Loucy (cell line): Measurements from ENCODE around the gene NAPEPLD.
"Not testable (repeated sequence)": the region's sequence is repeated elsewhere in the genome, so short reads cannot be mapped to it uniquely, and the experiment has no call there.

Experiments used
- H2AFZ ChIP-seq: fragments of 200-600 bp; sonication (generic); 2 replicates; pipeline ENCODE4 v1.6.0; 2016; ENCODE audit warnings: antibody characterized with exemption, mild to moderate bottlenecking, low read length, moderate library complexity
- H3F3A ChIP-seq: fragments of 200-600 bp; 2 replicates; pipeline ENCODE4 v1.6.0; 2016; ENCODE audit warnings: antibody characterized with exemption, low read depth, mild to moderate bottlenecking
- H3K27me3 ChIP-seq: fragments of 200-600 bp; sonication (generic); 2 replicates; pipeline ENCODE4 v1.6.1; 2014; ENCODE audit warnings: low read length, mild to moderate bottlenecking; ENCODE audit not compliant: insufficient read depth, poor library complexity, severe bottlenecking
- H3K36me3 ChIP-seq: fragments of 200-600 bp; sonication (generic); 2 replicates; pipeline ENCODE4 v1.6.1; 2016; ENCODE audit warnings: low read length; ENCODE audit not compliant: insufficient read depth
- H3K4me1 ChIP-seq: fragments of 200-600 bp; sonication (generic); 2 replicates; pipeline ENCODE4 v1.5.1; 2014; ENCODE audit warnings: low read length, mild to moderate bottlenecking; ENCODE audit not compliant: insufficient read depth, poor library complexity, severe bottlenecking
- H3K4me2 ChIP-seq: fragments of 200-600 bp; sonication (generic); 2 replicates; pipeline ENCODE4 v1.6.0; 2014; ENCODE audit warnings: antibody characterized with exemption, low read length, low read depth, mild to moderate bottlenecking; ENCODE audit not compliant: poor library complexity, severe bottlenecking
- H3K4me3 ChIP-seq: fragments of 200-600 bp; sonication (generic); 2 replicates; pipeline ENCODE4 v1.5.1; 2014; ENCODE audit warnings: low read length, mild to moderate bottlenecking, mixed read lengths; ENCODE audit not compliant: poor library complexity, severe bottlenecking
- H3K79me2 ChIP-seq: fragments of 200-600 bp; sonication (generic); 2 replicates; pipeline ENCODE4 v1.6.1; 2014; ENCODE audit warnings: low read length; ENCODE audit not compliant: insufficient read depth
- H3K9ac ChIP-seq: fragments of 200-600 bp; sonication (generic); 2 replicates; pipeline ENCODE4 v1.6.0; 2014; ENCODE audit warnings: mild to moderate bottlenecking, low read depth, low read length, moderate library complexity; ENCODE audit not compliant: poor library complexity, severe bottlenecking
- H3K9me2 ChIP-seq: fragments of 200-600 bp; sonication (generic); replicated peaks from 2 replicates; pipeline ENCODE4 v1.6.1; 2016; ENCODE audit warnings: low read depth, low read length, mixed read lengths
- H3K9me3 ChIP-seq: fragments of 200-600 bp; sonication (generic); 2 replicates; pipeline ENCODE4 v1.6.1; 2014; ENCODE audit warnings: mild to moderate bottlenecking, antibody characterized with exemption, low read length, low read depth; ENCODE audit not compliant: insufficient read depth
- H4K20me1 ChIP-seq: fragments of 200-600 bp; sonication (generic); 2 replicates; pipeline ENCODE4 v1.6.0; 2014; ENCODE audit warnings: antibody characterized with exemption, low read length, mild to moderate bottlenecking; ENCODE audit not compliant: insufficient read depth, poor library complexity, severe bottlenecking
- EZH2phosphoT487 ChIP-seq: fragments of 200-600 bp; IDR thresholded peaks from 2 replicates; pipeline ENCODE4 v1.6.1; 2018; ENCODE audit warnings: antibody characterized with exemption, mild to moderate bottlenecking, moderate library complexity, borderline replicate concordance
- TF ChIP-seq, protein P1 (sequence below): fragments of 200-600 bp; sonication (generic); conservative IDR thresholded peaks from 2 replicates; pipeline ENCODE4 v1.5.1; 2014; ENCODE audit warnings: mild to moderate bottlenecking, antibody characterized with exemption, low read length

Gene NAPEPLD

DNA sequence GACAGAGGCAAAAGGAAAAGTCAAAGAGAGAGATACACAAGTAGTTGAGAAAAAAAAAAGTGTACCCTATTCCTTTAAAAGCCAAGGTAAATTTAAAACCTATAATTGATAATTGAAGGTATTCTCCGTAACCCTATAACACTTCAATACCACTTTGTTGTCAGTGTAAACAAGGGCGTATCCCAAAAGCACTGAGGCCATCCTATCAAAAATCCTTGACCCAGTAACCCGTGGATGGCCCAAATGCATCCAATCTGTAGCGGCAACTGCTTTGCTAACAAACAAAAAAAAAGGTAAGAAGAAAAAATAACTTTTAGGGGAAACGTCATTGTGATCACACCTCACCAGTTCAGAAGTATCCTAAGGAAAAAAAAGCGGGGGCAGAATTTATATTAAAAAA is 5.1 kb upstream of the NAPEPLD start:
- no peaks in the 10 kb centered on the region for H3K27me3 ChIP-seq
- no peak overlapping the region for H3K4me2 ChIP-seq
- H4K20me1 ChIP-seq: no peaks in the 10 kb centered on the region
- peaks cover 13% of the 10 kb centered on the region for H3K4me1 ChIP-seq
- H3K4me3 ChIP-seq: no peak overlapping the region
- no peaks in the 10 kb centered on the region for H3K9me3 ChIP-seq
- H3K9me2 ChIP-seq: no peaks in the 10 kb centered on the region
- H3K79me2 ChIP-seq: no peaks in the 10 kb centered on the region
- 0 out of 2 replicates have a peak, but pooled peaks cover 3% of the 10 kb centered on the region for H3F3A ChIP-seq
- H2AFZ ChIP-seq: no peak overlapping the region
- H3K36me3 ChIP-seq: no peaks in the 10 kb centered on the region
- H3K9ac ChIP-seq: no peak overlapping the region
- TF ChIP-seq EZH2phosphoT487: no peak
- TF ChIP-seq, protein P1, sequence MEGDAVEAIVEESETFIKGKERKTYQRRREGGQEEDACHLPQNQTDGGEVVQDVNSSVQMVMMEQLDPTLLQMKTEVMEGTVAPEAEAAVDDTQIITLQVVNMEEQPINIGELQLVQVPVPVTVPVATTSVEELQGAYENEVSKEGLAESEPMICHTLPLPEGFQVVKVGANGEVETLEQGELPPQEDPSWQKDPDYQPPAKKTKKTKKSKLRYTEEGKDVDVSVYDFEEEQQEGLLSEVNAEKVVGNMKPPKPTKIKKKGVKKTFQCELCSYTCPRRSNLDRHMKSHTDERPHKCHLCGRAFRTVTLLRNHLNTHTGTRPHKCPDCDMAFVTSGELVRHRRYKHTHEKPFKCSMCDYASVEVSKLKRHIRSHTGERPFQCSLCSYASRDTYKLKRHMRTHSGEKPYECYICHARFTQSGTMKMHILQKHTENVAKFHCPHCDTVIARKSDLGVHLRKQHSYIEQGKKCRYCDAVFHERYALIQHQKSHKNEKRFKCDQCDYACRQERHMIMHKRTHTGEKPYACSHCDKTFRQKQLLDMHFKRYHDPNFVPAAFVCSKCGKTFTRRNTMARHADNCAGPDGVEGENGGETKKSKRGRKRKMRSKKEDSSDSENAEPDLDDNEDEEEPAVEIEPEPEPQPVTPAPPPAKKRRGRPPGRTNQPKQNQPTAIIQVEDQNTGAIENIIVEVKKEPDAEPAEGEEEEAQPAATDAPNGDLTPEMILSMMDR: no peak

DNA sequence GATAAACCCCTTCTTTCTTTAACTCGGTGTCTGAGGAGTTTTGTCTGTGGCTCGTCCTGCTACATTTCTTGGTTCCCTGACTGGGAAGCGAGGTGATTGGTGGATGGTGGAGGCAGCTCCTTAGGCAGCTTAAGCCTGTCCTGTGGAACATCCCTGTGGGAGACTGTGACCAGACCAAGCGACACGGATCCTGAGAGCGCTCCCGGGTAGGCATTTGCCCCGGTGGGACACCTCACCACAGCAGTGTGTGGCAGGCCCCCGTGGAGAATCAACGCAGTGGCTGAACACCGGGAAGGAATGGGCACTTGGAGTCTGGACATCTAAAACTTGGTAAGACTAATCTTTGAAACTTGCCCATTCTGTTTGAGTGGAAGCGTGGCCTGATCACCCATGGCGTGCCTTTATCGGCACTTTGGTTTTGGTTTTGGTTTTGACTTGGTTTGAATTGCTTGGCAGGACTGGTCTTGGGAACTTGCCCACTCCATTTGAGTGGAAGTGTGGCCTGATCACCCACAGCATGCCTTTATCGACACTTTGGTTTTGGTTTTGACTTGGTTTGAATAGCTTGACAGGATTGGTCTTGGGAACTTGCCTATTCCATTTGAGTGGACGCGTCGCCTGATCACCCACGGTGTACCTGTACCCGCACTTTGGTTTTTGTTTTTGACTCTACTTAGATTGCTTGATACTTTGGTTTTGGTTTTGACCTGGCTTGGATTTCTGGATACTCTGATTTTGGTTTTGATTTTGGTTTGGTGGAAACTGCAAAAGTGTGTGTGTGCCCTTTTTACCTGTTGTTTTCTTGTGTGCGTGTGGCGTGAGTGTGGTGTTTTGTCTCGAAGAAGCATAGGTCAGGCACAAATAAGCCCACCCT is 4.1 kb upstream of the NAPEPLD start:
- not testable (repeated sequence) for H3F3A ChIP-seq, H3K79me2 ChIP-seq, H3K9me3 ChIP-seq, H4K20me1 ChIP-seq, H3K4me3 ChIP-seq, H3K27me3 ChIP-seq, H3K36me3 ChIP-seq, H3K9ac ChIP-seq, H2AFZ ChIP-seq, H3K4me2 ChIP-seq, H3K9me2 ChIP-seq
- peaks cover 15% of the 10 kb centered on the region for H3K4me1 ChIP-seq

DNA sequence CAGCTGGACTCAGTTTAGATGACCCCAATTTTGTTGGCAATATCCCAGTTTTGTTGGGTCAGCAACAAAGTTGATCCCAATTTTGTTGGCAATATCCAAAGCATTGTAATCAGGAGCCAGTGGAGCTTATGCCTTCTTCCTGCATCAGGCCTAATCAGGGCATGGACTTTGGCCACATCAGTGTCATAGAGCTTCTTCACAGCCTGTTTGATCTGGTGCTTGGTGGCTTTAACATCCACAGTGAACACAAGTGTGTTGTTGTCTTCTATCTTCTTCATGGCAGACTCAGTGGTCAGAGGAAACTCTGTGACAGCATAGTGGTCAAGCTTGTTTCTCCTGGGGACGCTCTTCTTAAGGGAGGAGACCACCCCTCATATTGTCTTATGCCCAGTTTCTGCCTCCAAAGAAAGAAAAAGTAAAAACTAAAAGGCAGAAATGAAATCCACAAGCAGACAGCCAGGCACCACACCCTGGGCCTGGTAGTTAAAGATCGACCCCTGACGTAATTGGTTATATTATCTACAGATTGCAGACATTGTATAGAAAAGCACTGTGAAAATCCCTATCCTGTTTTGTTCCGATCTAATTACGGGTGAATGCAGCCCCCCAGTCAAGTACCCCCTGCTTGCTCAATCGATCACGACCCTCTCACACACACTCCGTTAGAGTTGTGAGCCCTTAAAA is 3.2 kb upstream of the NAPEPLD start:
- not testable (repeated sequence) for H2AFZ ChIP-seq, H3K9me3 ChIP-seq, H3K27me3 ChIP-seq, H4K20me1 ChIP-seq, H3K9ac ChIP-seq, H3F3A ChIP-seq, H3K9me2 ChIP-seq, H3K4me3 ChIP-seq, H3K4me2 ChIP-seq, H3K36me3 ChIP-seq
- peaks cover 13% of the 10 kb centered on the region for H3K79me2 ChIP-seq
- peaks cover 18% of the 10 kb centered on the region for H3K4me1 ChIP-seq

DNA sequence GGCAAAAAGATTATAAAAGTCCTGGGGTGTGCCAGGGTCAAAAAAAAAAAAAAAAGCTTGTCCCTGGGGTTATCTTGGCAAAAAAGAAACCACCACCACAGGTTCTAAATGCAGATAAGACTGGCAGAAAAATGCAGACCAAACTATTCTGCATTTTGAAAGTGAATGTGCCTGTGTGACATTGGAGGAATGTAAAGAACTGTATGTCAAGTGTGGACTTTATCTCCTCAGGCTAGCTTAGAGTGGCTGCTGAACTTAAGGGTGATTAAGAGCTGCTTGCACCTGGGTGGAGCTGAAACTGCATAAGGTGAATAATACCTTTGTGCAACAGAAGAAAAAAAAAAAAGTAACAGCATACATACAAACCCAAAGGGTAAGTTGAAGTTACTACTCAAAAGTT is 1.3 kb upstream of the NAPEPLD start:
- H2AFZ ChIP-seq: peak overlapping the region; percentile 94; the same call in 1 of the 2 replicates
- peak overlapping the region; percentile 80 for H3K9ac ChIP-seq
- no peaks in the 10 kb centered on the region for H3K9me2 ChIP-seq
- H3K4me1 ChIP-seq: peaks cover 32% of the 10 kb centered on the region
- H3K4me3 ChIP-seq: peak overlapping the region; percentile 83
- H4K20me1 ChIP-seq: peaks cover 3% of the 10 kb centered on the region
- H3F3A ChIP-seq: 0 out of 2 replicates have a peak, but pooled peaks cover 3% of the 10 kb centered on the region
- H3K36me3 ChIP-seq: no peaks in the 10 kb centered on the region
- peaks cover 22% of the 10 kb centered on the region for H3K79me2 ChIP-seq
- H3K4me2 ChIP-seq: peak overlapping the region; percentile 83
- H3K9me3 ChIP-seq: no peaks in the 10 kb centered on the region
- TF ChIP-seq, protein P1: no peak
- no peak for TF ChIP-seq EZH2phosphoT487
- H3K27me3 ChIP-seq: peaks cover 8% of the 10 kb centered on the region
